ENCODE data around the gene TTLL11. TPM values are rescaled to one million over a fixed set of nuclear protein-coding genes. Genes with fewer than 3 reads are reported as not detected.

The TTLL11 gene
- total and polyA plus RNA-seq, 2 of the 8 experiments (the other 6 are each of a cell fraction or from before 2014, with no cell fraction given), result 0.56 to 0.80 TPM

DNA sequence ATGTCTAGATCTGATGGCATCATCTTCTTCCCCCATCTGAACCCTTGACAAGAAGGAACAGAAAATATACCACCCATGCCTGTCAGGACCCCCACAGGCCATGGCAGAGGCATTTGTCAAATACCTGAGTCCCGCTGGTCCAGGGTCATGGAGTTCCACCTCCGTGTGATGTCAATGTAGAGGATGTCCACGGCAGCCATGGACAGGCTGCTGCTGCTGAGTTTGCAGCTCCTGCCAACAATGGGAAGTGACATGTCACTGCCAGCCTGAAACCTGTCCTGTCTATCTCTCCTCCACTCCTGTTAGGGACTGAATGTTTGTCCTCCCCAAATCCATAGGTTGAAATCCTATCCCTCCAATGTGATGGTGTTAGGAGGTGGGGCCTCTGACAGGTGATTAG lies 232.9 kb downstream of the TTLL11 start (continued):
- TF ChIP-seq, protein P1, sequence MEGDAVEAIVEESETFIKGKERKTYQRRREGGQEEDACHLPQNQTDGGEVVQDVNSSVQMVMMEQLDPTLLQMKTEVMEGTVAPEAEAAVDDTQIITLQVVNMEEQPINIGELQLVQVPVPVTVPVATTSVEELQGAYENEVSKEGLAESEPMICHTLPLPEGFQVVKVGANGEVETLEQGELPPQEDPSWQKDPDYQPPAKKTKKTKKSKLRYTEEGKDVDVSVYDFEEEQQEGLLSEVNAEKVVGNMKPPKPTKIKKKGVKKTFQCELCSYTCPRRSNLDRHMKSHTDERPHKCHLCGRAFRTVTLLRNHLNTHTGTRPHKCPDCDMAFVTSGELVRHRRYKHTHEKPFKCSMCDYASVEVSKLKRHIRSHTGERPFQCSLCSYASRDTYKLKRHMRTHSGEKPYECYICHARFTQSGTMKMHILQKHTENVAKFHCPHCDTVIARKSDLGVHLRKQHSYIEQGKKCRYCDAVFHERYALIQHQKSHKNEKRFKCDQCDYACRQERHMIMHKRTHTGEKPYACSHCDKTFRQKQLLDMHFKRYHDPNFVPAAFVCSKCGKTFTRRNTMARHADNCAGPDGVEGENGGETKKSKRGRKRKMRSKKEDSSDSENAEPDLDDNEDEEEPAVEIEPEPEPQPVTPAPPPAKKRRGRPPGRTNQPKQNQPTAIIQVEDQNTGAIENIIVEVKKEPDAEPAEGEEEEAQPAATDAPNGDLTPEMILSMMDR (IDR thresholded peaks at IDR 0.05; ENCODE audit: control extremely low read depth in 1 of 3, insufficient read depth in 1 of 3, low read depth in 1 of 3, low read length in 3 of 3), result no peak
- TF ChIP-seq TAF7 (optimal IDR thresholded peaks at IDR 0.05; ENCODE audit: borderline replicate concordance, low read depth, low read length) (no peak), CBX5 (IDR thresholded peaks at IDR 0.05; ENCODE audit: low read depth, low read length) (no peak), CHD2 (IDR thresholded peaks at IDR 0.05; ENCODE audit: low read length) (no peak)

Data from H1 (cell line).